NCI-H2227 (cell line): ENCODE data around the gene SPECC1L.

Source experiments
- DNase-seq: peaks from one replicate; lab custom pipeline; 2025; ENCODE audit not compliant: unreplicated experiment; lab: John Stamatoyannopoulos, UW

SPECC1L gene

GRCh38 chr22:24440718-24441405 is 170.2 kb downstream of the SPECC1L start:
- no peak for DNase-seq

GRCh38 chr22:24441406-24442351 is 171.0 kb downstream of the SPECC1L start:
- no peak for DNase-seq

- no peak for DNase-seq
Observed at GRCh38 chr22:24442352-24442744, 171.7 kb downstream of the SPECC1L start.

GRCh38 chr22:24443668-24444067 is 173.0 kb downstream of the SPECC1L start:
- DNase-seq = no peak

GRCh38 chr22:24444251-24444650 is 173.6 kb downstream of the SPECC1L start:
- DNase-seq = no peak

- peak; percentile 14 for DNase-seq
Observed at GRCh38 chr22:24444729-24445466, 174.3 kb downstream of the SPECC1L start.

- DNase-seq = no peak
Observed at GRCh38 chr22:24445481-24446259, 175.0 kb downstream of the SPECC1L start.

- DNase-seq = no peak
Observed at GRCh38 chr22:24446260-24446611, 175.6 kb downstream of the SPECC1L start.

GRCh38 chr22:24450610-24451009 is 180.0 kb downstream of the SPECC1L start:
- DNase-seq = peak; percentile 81

- no peak for DNase-seq
Observed at GRCh38 chr22:24451162-24451561, 180.5 kb downstream of the SPECC1L start.

- DNase-seq = no peak
Observed at GRCh38 chr22:24453853-24454252, 183.2 kb downstream of the SPECC1L start.

GRCh38 chr22:24455039-24455438 is 184.4 kb downstream of the SPECC1L start:
- DNase-seq = no peak

- DNase-seq = no peak
Observed at GRCh38 chr22:24455751-24456426, 185.3 kb downstream of the SPECC1L start.

GRCh38 chr22:24457894-24458420 is 187.3 kb downstream of the SPECC1L start:
- DNase-seq = no peak

GRCh38 chr22:24459911-24460310 is 189.3 kb downstream of the SPECC1L start:
- no peak for DNase-seq

GRCh38 chr22:24460418-24461089 is 189.9 kb downstream of the SPECC1L start:
- DNase-seq = no peak

- no peak for DNase-seq
Observed at GRCh38 chr22:24463071-24463760, 192.6 kb downstream of the SPECC1L start.

GRCh38 chr22:24465566-24465965 is 194.9 kb downstream of the SPECC1L start:
- DNase-seq = no peak

GRCh38 chr22:24465975-24466374 is 195.3 kb downstream of the SPECC1L start:
- DNase-seq = no peak
